Measurements from ENCODE around the gene UBL7. TPM values are rescaled to one million over a fixed set of nuclear protein-coding genes. Genes with fewer than 3 reads are reported as not detected.

UBL7 gene
- total and polyA plus RNA-seq, 10 of the 15 experiments (the other 5 are each of a cell fraction or from before 2014, with no cell fraction given) = 25.9 to 145 (median 90.1) TPM

DNA sequence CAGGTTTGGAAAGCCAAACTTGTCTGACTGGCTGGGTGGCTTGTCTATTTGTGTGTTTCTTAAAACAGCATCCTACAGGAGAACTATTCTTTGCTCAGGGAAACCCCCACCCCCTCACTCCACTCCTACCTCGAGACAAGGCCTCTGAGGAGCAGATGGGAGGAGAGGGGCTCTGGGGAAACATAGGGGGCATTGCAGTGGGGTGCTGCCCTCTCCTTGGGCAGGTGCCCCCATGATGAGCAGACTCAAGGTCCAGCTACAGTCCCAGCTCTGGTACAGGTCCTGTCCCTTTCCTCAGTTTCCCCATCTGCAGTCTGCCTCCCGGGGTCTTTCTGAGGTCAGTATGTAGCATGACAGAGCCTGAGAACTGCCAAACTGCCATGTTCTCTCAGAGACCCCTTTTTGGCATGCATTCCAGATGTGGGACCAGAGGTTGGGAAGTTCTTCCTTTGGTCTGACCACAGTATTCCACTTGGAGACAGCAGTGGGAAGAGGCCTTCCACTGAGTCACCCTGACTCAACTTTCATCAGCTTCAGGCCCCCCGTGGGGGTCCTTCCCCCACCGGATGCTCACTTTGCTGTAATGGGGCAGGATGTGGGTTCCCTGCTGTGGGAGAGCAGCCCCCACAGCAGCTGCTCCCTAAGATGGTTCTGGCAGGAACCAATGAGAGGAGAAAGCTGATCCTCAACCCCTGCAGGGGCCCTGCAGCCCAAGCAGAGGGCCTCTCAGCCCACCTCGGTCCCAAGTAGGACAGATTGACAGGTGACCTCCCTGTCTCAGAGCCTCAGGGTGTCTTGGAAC lies 61.2 kb downstream of the UBL7 start:
- CTCF ChIA-PET = interaction anchor here (0.7 to 15.7 kb wide), 4 partner anchors 17 to 40 kb away, joined by 4 to 226 read pairs (median 96); no protein-coding TSS in a partner anchor
- RAD21 ChIA-PET (ENCODE audit: unreplicated experiment) = interaction anchor here (0.8 to 20.3 kb wide), 11 partner anchors 9 to 388 kb away, joined by 3 to 496 read pairs (median 5); partner anchors contain the start of gene SEMA7A
- in situ Hi-C loops (cut with MboI) (loop anchor here (5.0 kb wide), 1 partner anchor 383 kb away; the partner anchor contains the start of gene CSK), intact Hi-C loops (cut with micrococcal nuclease; ENCODE audit: unreplicated experiment) (loop anchor here (10.0 kb wide), 1 partner anchor 735 kb away; no protein-coding TSS in a partner anchor)
- POLR2A ChIA-PET = interaction anchor here (4.5 to 15.4 kb wide), 3 partner anchors 16 to 62 kb away, joined by 17 to 325 read pairs (median 302); partner anchors contain the start of genes SEMA7A and UBL7
- WGBS (ENCODE audit: insufficient coverage, insufficient replicate concordance, low lambda C conversion rate, missing lambda C conversion rate) = 0% methylated on average over 5 of the region's 5 CpGs
- Histone ChIP-seq H3K9me3 (replicated peaks; ENCODE audit: control insufficient read depth, insufficient read depth, low read length) (no peaks in the 10 kb centered on the region), H3K4me3 (peak overlapping the region; percentile 59), H3K4me2 (ENCODE audit: control insufficient read depth, insufficient read depth) (peak overlapping the region; percentile 100), H3K79me2 (ENCODE audit: control insufficient read depth, insufficient read depth, low read length) (peaks cover 66% of the 10 kb centered on the region), H4K20me1 (ENCODE audit: control insufficient read depth, insufficient read depth) (no peaks in the 10 kb centered on the region), H3K36me3 (ENCODE audit: control insufficient read depth in 2 of 2, insufficient read depth in 2 of 2, low read length in 1 of 2) (no peaks in the 10 kb centered on the region), H3K9ac (ENCODE audit: control insufficient read depth, insufficient read depth, low read length) (peak overlapping the region; percentile 85), H2AFZ (ENCODE audit: control insufficient read depth, low read depth, low read length) (no peak overlapping the region), H3K27ac (ENCODE audit: control insufficient read depth, insufficient read depth) (peak overlapping the region; percentile 100), H3K27me3 (replicated peaks in 1 of 2; ENCODE audit: control insufficient read depth in 2 of 2, insufficient read depth in 2 of 2, low read length in 1 of 2) (no peaks in the 10 kb centered on the region), H3K4me1 (ENCODE audit: control insufficient read depth, insufficient read depth, low read length) (peaks cover 94% of the 10 kb centered on the region)
- DNase-seq (ENCODE audit: low read depth, low spot score) (no peak), ATAC-seq (0 out of 3 replicates have a peak, but pooled peaks have one; percentile 0), FAIRE-seq (no peak)
- BruUV-seq (replicated peaks) = no TSS peak
- SMC1A ChIA-PET (ENCODE audit: uncharacterized antibody, unreplicated experiment) = interaction anchor here (1.1 to 12.5 kb wide), 8 partner anchors 11 to 387 kb away, joined by 5 to 336 read pairs (median 8); partner anchors contain the start of gene SEMA7A
- TF ChIP-seq NFIC (IDR thresholded peaks at IDR 0.05; ENCODE audit: low read depth, low read length) (no peak), ZNF207 (IDR thresholded peaks at IDR 0.05; ENCODE audit: borderline replicate concordance) (no peak), SMC3 (IDR thresholded peaks at IDR 0.05; ENCODE audit: borderline replicate concordance, low read length) (no peak), PAX5 (IDR thresholded peaks at IDR 0.05; ENCODE audit: borderline replicate concordance, low read depth, low read length) (peak; percentile 76), RFX5 (IDR thresholded peaks at IDR 0.05; ENCODE audit: low read depth, low read length) (no peak)
- TF ChIP-seq, protein P1, sequence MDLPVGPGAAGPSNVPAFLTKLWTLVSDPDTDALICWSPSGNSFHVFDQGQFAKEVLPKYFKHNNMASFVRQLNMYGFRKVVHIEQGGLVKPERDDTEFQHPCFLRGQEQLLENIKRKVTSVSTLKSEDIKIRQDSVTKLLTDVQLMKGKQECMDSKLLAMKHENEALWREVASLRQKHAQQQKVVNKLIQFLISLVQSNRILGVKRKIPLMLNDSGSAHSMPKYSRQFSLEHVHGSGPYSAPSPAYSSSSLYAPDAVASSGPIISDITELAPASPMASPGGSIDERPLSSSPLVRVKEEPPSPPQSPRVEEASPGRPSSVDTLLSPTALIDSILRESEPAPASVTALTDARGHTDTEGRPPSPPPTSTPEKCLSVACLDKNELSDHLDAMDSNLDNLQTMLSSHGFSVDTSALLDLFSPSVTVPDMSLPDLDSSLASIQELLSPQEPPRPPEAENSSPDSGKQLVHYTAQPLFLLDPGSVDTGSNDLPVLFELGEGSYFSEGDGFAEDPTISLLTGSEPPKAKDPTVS (IDR thresholded peaks at IDR 0.05; ENCODE audit: low read depth, low read length) = no peak
- TF ChIP-seq, protein P2, sequence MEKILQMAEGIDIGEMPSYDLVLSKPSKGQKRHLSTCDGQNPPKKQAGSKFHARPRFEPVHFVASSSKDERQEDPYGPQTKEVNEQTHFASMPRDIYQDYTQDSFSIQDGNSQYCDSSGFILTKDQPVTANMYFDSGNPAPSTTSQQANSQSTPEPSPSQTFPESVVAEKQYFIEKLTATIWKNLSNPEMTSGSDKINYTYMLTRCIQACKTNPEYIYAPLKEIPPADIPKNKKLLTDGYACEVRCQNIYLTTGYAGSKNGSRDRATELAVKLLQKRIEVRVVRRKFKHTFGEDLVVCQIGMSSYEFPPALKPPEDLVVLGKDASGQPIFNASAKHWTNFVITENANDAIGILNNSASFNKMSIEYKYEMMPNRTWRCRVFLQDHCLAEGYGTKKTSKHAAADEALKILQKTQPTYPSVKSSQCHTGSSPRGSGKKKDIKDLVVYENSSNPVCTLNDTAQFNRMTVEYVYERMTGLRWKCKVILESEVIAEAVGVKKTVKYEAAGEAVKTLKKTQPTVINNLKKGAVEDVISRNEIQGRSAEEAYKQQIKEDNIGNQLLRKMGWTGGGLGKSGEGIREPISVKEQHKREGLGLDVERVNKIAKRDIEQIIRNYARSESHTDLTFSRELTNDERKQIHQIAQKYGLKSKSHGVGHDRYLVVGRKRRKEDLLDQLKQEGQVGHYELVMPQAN (conservative IDR thresholded peaks at IDR 0.05) = 0 out of 2 replicates have a peak, but pooled peaks have one; percentile 2
- TF ChIP-seq, protein P3, sequence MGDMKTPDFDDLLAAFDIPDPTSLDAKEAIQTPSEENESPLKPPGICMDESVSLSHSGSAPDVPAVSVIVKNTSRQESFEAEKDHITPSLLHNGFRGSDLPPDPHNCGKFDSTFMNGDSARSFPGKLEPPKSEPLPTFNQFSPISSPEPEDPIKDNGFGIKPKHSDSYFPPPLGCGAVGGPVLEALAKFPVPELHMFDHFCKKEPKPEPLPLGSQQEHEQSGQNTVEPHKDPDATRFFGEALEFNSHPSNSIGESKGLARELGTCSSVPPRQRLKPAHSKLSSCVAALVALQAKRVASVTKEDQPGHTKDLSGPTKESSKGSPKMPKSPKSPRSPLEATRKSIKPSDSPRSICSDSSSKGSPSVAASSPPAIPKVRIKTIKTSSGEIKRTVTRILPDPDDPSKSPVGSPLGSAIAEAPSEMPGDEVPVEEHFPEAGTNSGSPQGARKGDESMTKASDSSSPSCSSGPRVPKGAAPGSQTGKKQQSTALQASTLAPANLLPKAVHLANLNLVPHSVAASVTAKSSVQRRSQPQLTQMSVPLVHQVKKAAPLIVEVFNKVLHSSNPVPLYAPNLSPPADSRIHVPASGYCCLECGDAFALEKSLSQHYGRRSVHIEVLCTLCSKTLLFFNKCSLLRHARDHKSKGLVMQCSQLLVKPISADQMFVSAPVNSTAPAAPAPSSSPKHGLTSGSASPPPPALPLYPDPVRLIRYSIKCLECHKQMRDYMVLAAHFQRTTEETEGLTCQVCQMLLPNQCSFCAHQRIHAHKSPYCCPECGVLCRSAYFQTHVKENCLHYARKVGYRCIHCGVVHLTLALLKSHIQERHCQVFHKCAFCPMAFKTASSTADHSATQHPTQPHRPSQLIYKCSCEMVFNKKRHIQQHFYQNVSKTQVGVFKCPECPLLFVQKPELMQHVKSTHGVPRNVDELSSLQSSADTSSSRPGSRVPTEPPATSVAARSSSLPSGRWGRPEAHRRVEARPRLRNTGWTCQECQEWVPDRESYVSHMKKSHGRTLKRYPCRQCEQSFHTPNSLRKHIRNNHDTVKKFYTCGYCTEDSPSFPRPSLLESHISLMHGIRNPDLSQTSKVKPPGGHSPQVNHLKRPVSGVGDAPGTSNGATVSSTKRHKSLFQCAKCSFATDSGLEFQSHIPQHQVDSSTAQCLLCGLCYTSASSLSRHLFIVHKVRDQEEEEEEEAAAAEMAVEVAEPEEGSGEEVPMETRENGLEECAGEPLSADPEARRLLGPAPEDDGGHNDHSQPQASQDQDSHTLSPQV (IDR thresholded peaks at IDR 0.05) = no peak; the same call in 1 of the 2 replicates
- TF ChIP-seq, protein P4, sequence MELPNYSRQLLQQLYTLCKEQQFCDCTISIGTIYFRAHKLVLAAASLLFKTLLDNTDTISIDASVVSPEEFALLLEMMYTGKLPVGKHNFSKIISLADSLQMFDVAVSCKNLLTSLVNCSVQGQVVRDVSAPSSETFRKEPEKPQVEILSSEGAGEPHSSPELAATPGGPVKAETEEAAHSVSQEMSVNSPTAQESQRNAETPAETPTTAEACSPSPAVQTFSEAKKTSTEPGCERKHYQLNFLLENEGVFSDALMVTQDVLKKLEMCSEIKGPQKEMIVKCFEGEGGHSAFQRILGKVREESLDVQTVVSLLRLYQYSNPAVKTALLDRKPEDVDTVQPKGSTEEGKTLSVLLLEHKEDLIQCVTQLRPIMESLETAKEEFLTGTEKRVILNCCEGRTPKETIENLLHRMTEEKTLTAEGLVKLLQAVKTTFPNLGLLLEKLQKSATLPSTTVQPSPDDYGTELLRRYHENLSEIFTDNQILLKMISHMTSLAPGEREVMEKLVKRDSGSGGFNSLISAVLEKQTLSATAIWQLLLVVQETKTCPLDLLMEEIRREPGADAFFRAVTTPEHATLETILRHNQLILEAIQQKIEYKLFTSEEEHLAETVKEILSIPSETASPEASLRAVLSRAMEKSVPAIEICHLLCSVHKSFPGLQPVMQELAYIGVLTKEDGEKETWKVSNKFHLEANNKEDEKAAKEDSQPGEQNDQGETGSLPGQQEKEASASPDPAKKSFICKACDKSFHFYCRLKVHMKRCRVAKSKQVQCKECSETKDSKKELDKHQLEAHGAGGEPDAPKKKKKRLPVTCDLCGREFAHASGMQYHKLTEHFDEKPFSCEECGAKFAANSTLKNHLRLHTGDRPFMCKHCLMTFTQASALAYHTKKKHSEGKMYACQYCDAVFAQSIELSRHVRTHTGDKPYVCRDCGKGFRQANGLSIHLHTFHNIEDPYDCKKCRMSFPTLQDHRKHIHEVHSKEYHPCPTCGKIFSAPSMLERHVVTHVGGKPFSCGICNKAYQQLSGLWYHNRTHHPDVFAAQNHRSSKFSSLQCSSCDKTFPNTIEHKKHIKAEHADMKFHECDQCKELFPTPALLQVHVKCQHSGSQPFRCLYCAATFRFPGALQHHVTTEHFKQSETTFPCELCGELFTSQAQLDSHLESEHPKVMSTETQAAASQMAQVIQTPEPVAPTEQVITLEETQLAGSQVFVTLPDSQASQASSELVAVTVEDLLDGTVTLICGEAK (IDR thresholded peaks at IDR 0.05; ENCODE audit: borderline replicate concordance) = no peak

All from GM12878 (cell line).